Measurements from ENCODE around the gene RAB23. TPM values are rescaled to one million over a fixed set of nuclear protein-coding genes. Genes with fewer than 3 reads are reported as not detected.

Gene RAB23
- total and polyA plus RNA-seq, 2 donors (not counting 1 experiment from before 2014, with no cell fraction given): 0.12 to 0.94 TPM

GRCh38 chr6:57183336-57183735 lies 38.8 kb downstream of the RAB23 start:
- Mint-ChIP-seq H3K4me3 (no peak overlapping the region), H3K4me1 (no peaks in the 10 kb centered on the region), H3K27me3 (no peaks in the 10 kb centered on the region), H3K27ac (no peak overlapping the region), H3K9me3 (ENCODE audit: insufficient read depth) (no peaks in the 10 kb centered on the region)
- H3K36me3 ChIP-seq (replicated peaks in 1 of 2; ENCODE audit: control extremely low read depth in 1 of 2, control insufficient read depth in 1 of 2, extremely low read depth in 1 of 2, insufficient read depth in 2 of 2, low read length in 1 of 2): peaks cover 4 to 7% of the 10 kb centered on the region in 2 experiments
- H3K9me3 ChIP-seq (ENCODE audit: control extremely low read depth in 1 of 3, control insufficient read depth in 2 of 3, insufficient read depth in 1 of 3, low read length in 2 of 3): no peaks in the 10 kb centered on the region
- CTCF ChIA-PET: no interaction called here
- no peaks in the 10 kb centered on the region for H4K20me1 ChIP-seq (ENCODE audit: control insufficient read depth, insufficient read depth, low read length, poor library complexity, severe bottlenecking)
- H3K4me3 ChIP-seq (ENCODE audit: control extremely low read depth in 1 of 5, extremely low read depth in 1 of 5, insufficient read depth in 1 of 5, low read depth in 2 of 5, low read length in 4 of 5): no peak overlapping the region
- H3K27me3 ChIP-seq (replicated peaks in 1 of 4; ENCODE audit: control extremely low read depth in 1 of 4, control insufficient read depth in 3 of 4, insufficient read depth in 4 of 4, low read length in 3 of 4): no peaks in the 10 kb centered on the region
- POLR2A ChIA-PET: no interaction called here
- intact Hi-C loops (cut with micrococcal nuclease): no loop called here
- ATAC-seq (ENCODE audit: low read depth) (no peak), DNase-seq (no peak)
- H3K9ac ChIP-seq (ENCODE audit: low read length): no peak overlapping the region
- WGBS (ENCODE audit: insufficient coverage): 100% methylated on average over 2 of the region's 2 CpGs
- H3K4me2 ChIP-seq (replicated peaks; ENCODE audit: low read depth, low read length, poor library complexity, severe bottlenecking): no peak overlapping the region
- no peaks in the 10 kb centered on the region for H3K4me1 ChIP-seq (ENCODE audit: control insufficient read depth in 2 of 2, insufficient read depth in 2 of 2, low read length in 2 of 2)
- no peaks in the 10 kb centered on the region for H3K79me2 ChIP-seq (ENCODE audit: control insufficient read depth, insufficient read depth, low read length)
- H3K27ac ChIP-seq (ENCODE audit: low read length in 2 of 2): no peak overlapping the region
- H2AFZ ChIP-seq (ENCODE audit: insufficient read depth, low read depth, low read length, poor library complexity, severe bottlenecking): no peak overlapping the region
- no peak for TF ChIP-seq CTCF (IDR thresholded peaks at IDR 0.05)
- TF ChIP-seq EZH2 (IDR thresholded peaks at IDR 0.05; ENCODE audit: borderline replicate concordance, insufficient read depth, low read depth, low read length, poor library complexity, severe bottlenecking): no peak

- Histone ChIP-seq H4K20me1 (ENCODE audit: control insufficient read depth, insufficient read depth, low read length, poor library complexity, severe bottlenecking) (no peaks in the 10 kb centered on the region), H3K4me2 (replicated peaks; ENCODE audit: low read depth, low read length, poor library complexity, severe bottlenecking) (no peak overlapping the region), H3K27ac (ENCODE audit: low read length in 2 of 2) (no peak overlapping the region), H3K9me3 (ENCODE audit: control extremely low read depth in 1 of 3, control insufficient read depth in 2 of 3, insufficient read depth in 1 of 3, low read length in 2 of 3) (no peaks in the 10 kb centered on the region), H3K4me1 (ENCODE audit: control insufficient read depth in 2 of 2, insufficient read depth in 2 of 2, low read length in 2 of 2) (no peaks in the 10 kb centered on the region), H3K79me2 (ENCODE audit: control insufficient read depth, insufficient read depth, low read length) (no peaks in the 10 kb centered on the region), H3K4me3 (ENCODE audit: control extremely low read depth in 1 of 5, extremely low read depth in 1 of 5, insufficient read depth in 1 of 5, low read depth in 2 of 5, low read length in 4 of 5) (no peak overlapping the region), H3K9ac (ENCODE audit: low read length) (no peak overlapping the region), H3K27me3 (replicated peaks in 1 of 4; ENCODE audit: control extremely low read depth in 1 of 4, control insufficient read depth in 3 of 4, insufficient read depth in 4 of 4, low read length in 3 of 4) (no peaks in the 10 kb centered on the region), H3K36me3 (replicated peaks in 1 of 2; ENCODE audit: control extremely low read depth in 1 of 2, control insufficient read depth in 1 of 2, extremely low read depth in 1 of 2, insufficient read depth in 2 of 2, low read length in 1 of 2) (peaks cover 4 to 7% of the 10 kb centered on the region in 2 experiments), H2AFZ (ENCODE audit: insufficient read depth, low read depth, low read length, poor library complexity, severe bottlenecking) (no peak overlapping the region)
- no peak for DNase-seq
- no peak overlapping the region for H3K4me3 Mint-ChIP-seq
- ChIA-PET CTCF (no interaction called here), POLR2A (no interaction called here)
- no peaks in the 10 kb centered on the region for H3K4me1 Mint-ChIP-seq
- no CpG with 5 or more reads among the region's 2 CpGs for WGBS (ENCODE audit: insufficient coverage)
- no peaks in the 10 kb centered on the region for H3K9me3 Mint-ChIP-seq (ENCODE audit: insufficient read depth)
- no peaks in the 10 kb centered on the region for H3K27me3 Mint-ChIP-seq
- intact Hi-C loops (cut with micrococcal nuclease): no loop called here
- TF ChIP-seq CTCF (IDR thresholded peaks at IDR 0.05): no peak
- TF ChIP-seq EZH2 (IDR thresholded peaks at IDR 0.05; ENCODE audit: borderline replicate concordance, insufficient read depth, low read depth, low read length, poor library complexity, severe bottlenecking): no peak
- ATAC-seq (ENCODE audit: low read depth): no peak
- H3K27ac Mint-ChIP-seq: no peak overlapping the region
Observed at GRCh38 chr6:57182017-57182432, 40.1 kb downstream of the RAB23 start.
